ENCODE measurements around the gene MRPL14.

The MRPL14 gene

GRCh38 chr6:44094403-44095242, 32.6 kb downstream of the MRPL14 start:
- Histone ChIP-seq H2AFZ (ENCODE audit: low read length) (no peak overlapping the region), H3K4me1 (ENCODE audit: insufficient read depth, low read length, poor library complexity, severe bottlenecking) (no peaks in the 10 kb centered on the region), H3K79me2 (ENCODE audit: insufficient read depth, low read length) (no peaks in the 10 kb centered on the region), H3F3A (ENCODE audit: low read depth) (no peaks in the 10 kb centered on the region), H4K20me1 (ENCODE audit: insufficient read depth, low read length, poor library complexity, severe bottlenecking) (no peaks in the 10 kb centered on the region), H3K36me3 (ENCODE audit: insufficient read depth, low read length) (no peaks in the 10 kb centered on the region), H3K9me3 (ENCODE audit: insufficient read depth, low read depth, low read length) (no peaks in the 10 kb centered on the region), H3K4me2 (ENCODE audit: low read depth, low read length, poor library complexity, severe bottlenecking) (no peak overlapping the region), H3K9ac (ENCODE audit: low read depth, low read length, poor library complexity, severe bottlenecking) (no peak overlapping the region), H3K4me3 (ENCODE audit: low read length, poor library complexity, severe bottlenecking) (no peak overlapping the region), H3K9me2 (replicated peaks; ENCODE audit: low read depth, low read length) (no peaks in the 10 kb centered on the region), H3K27me3 (ENCODE audit: insufficient read depth, low read length, poor library complexity, severe bottlenecking) (no peaks in the 10 kb centered on the region)
- no peak for TF ChIP-seq CTCF (conservative IDR thresholded peaks at IDR 0.05; ENCODE audit: low read length)
- TF ChIP-seq EZH2phosphoT487 (IDR thresholded peaks at IDR 0.05; ENCODE audit: borderline replicate concordance), result no peak

GRCh38 chr6:44093750-44094402, 33.4 kb downstream of the MRPL14 start:
- H3K9me2 ChIP-seq (replicated peaks; ENCODE audit: low read depth, low read length), result no peaks in the 10 kb centered on the region
- TF ChIP-seq CTCF (conservative IDR thresholded peaks at IDR 0.05; ENCODE audit: low read length) (no peak), EZH2phosphoT487 (IDR thresholded peaks at IDR 0.05; ENCODE audit: borderline replicate concordance) (no peak)
- no peak overlapping the region for H3K4me3 ChIP-seq (ENCODE audit: low read length, poor library complexity, severe bottlenecking)
- no peaks in the 10 kb centered on the region for H3K36me3 ChIP-seq (ENCODE audit: insufficient read depth, low read length)
- H3K79me2 ChIP-seq (ENCODE audit: insufficient read depth, low read length), result no peaks in the 10 kb centered on the region
- no peaks in the 10 kb centered on the region for H4K20me1 ChIP-seq (ENCODE audit: insufficient read depth, low read length, poor library complexity, severe bottlenecking)
- H3K4me2 ChIP-seq (ENCODE audit: low read depth, low read length, poor library complexity, severe bottlenecking), result no peak overlapping the region
- H3K4me1 ChIP-seq (ENCODE audit: insufficient read depth, low read length, poor library complexity, severe bottlenecking), result no peaks in the 10 kb centered on the region
- no peak overlapping the region for H2AFZ ChIP-seq (ENCODE audit: low read length)
- no peaks in the 10 kb centered on the region for H3K27me3 ChIP-seq (ENCODE audit: insufficient read depth, low read length, poor library complexity, severe bottlenecking)
- H3F3A ChIP-seq (ENCODE audit: low read depth), result no peaks in the 10 kb centered on the region
- H3K9me3 ChIP-seq (ENCODE audit: insufficient read depth, low read depth, low read length), result no peaks in the 10 kb centered on the region
- H3K9ac ChIP-seq (ENCODE audit: low read depth, low read length, poor library complexity, severe bottlenecking), result no peak overlapping the region

GRCh38 chr6:44093066-44093465, 34.2 kb downstream of the MRPL14 start:
- no peaks in the 10 kb centered on the region for H3K27me3 ChIP-seq (ENCODE audit: insufficient read depth, low read length, poor library complexity, severe bottlenecking)
- H3K9me3 ChIP-seq (ENCODE audit: insufficient read depth, low read depth, low read length), result no peaks in the 10 kb centered on the region
- H4K20me1 ChIP-seq (ENCODE audit: insufficient read depth, low read length, poor library complexity, severe bottlenecking), result no peaks in the 10 kb centered on the region
- no peak overlapping the region for H3K4me2 ChIP-seq (ENCODE audit: low read depth, low read length, poor library complexity, severe bottlenecking)
- H3K4me1 ChIP-seq (ENCODE audit: insufficient read depth, low read length, poor library complexity, severe bottlenecking), result no peaks in the 10 kb centered on the region
- no peak overlapping the region for H2AFZ ChIP-seq (ENCODE audit: low read length)
- no peak overlapping the region for H3K9ac ChIP-seq (ENCODE audit: low read depth, low read length, poor library complexity, severe bottlenecking)
- no peaks in the 10 kb centered on the region for H3K79me2 ChIP-seq (ENCODE audit: insufficient read depth, low read length)
- no peaks in the 10 kb centered on the region for H3F3A ChIP-seq (ENCODE audit: low read depth)
- no peak overlapping the region for H3K4me3 ChIP-seq (ENCODE audit: low read length, poor library complexity, severe bottlenecking)
- H3K9me2 ChIP-seq (replicated peaks; ENCODE audit: low read depth, low read length), result no peaks in the 10 kb centered on the region
- no peak for TF ChIP-seq CTCF (conservative IDR thresholded peaks at IDR 0.05; ENCODE audit: low read length)
- TF ChIP-seq EZH2phosphoT487 (IDR thresholded peaks at IDR 0.05; ENCODE audit: borderline replicate concordance), result no peak
- no peaks in the 10 kb centered on the region for H3K36me3 ChIP-seq (ENCODE audit: insufficient read depth, low read length)
